Astrocyte of the cerebellum (primary cell): Measurements from ENCODE around the gene SAG.

Source experiments
- DNase-seq: peaks from one replicate; pipeline ENCODE4 v3.0.0-alpha.2; 2011; ENCODE audit warnings: low read depth
- H3K4me3 ChIP-seq: 2 replicates; pipeline ENCODE4 v1.5.1; 2011; ENCODE audit warnings: mild to moderate bottlenecking, low read depth, low read length, moderate library complexity
- CTCF ChIP-seq: IDR thresholded peaks from 2 replicates; pipeline ENCODE4 v1.5.1; 2012; ENCODE audit warnings: low read length, low read depth, moderate library complexity, mild to moderate bottlenecking; ENCODE audit errors: missing control alignments
- in situ Hi-C: cut with HindIII; loops from 2 replicates; pipeline ENCODE4 v1.10.0; 2017; ENCODE audit warnings: low sequenced_read_pairs

Gene SAG

GRCh38 chr2:233353769-233354499 lies 46.3 kb downstream of the SAG start, which contains the start of gene DGKD:
DGKD (plus strand) TSS chr2:233354494; CDS start chr2:233354519, 25 bp downstream.
- no peak for DNase-seq

GRCh38 chr2:233354500-233354924 lies 46.9 kb downstream of the SAG start:
- DNase-seq = no peak
- H3K4me3 ChIP-seq = peak overlapping the region; percentile 64
- no peak for TF ChIP-seq CTCF
- in situ Hi-C loops = no loop called here

More at GRCh38 chr2:233353769-233354499, 46.3 kb downstream of the SAG start, which contains the start of gene DGKD:
- peak within 1 kb of the TSS; percentile 64 for H3K4me3 ChIP-seq
- TF ChIP-seq CTCF = no peak
- in situ Hi-C loops = no loop called here

- peak overlapping the region; percentile 64 for H3K4me3 ChIP-seq
- no peak for DNase-seq
- in situ Hi-C loops = no loop called here
- TF ChIP-seq CTCF = no peak
These were observed 47.5 kb downstream of the SAG start for GRCh38 chr2:233354971-233355574.

GRCh38 chr2:233355916-233356315 lies 48.3 kb downstream of the SAG start:
- in situ Hi-C loops = no loop called here
- TF ChIP-seq CTCF = no peak
- DNase-seq = no peak
- no peak overlapping the region for H3K4me3 ChIP-seq

- no peak for DNase-seq
- H3K4me3 ChIP-seq = no peak overlapping the region
- TF ChIP-seq CTCF = no peak
- in situ Hi-C loops = no loop called here
These were observed 49.1 kb downstream of the SAG start for GRCh38 chr2:233356546-233357308.

GRCh38 chr2:233358335-233358734 lies 50.7 kb downstream of the SAG start:
- in situ Hi-C loops = no loop called here
- H3K4me3 ChIP-seq = no peak overlapping the region
- TF ChIP-seq CTCF = no peak
- DNase-seq = no peak
